ENCODE measurements around the gene FBLN5. TPM values are rescaled to one million over a fixed set of nuclear protein-coding genes. Genes with fewer than 3 reads are reported as not detected.

FBLN5 gene
- total and polyA plus RNA-seq, 4 experiments from 2014 or later, result 7.9 to 23.7 (median 15.8) TPM

GRCh38 chr14:91896419-91896818 is 51.1 kb downstream of the FBLN5 start:
- intact Hi-C loops (cut with micrococcal nuclease), result no loop called here
- Histone ChIP-seq H3K27me3 (ENCODE audit: insufficient read depth, low read length) (no peaks in the 10 kb centered on the region), H3K9me3 (ENCODE audit: control insufficient read depth in 1 of 2, low read length in 2 of 2) (no peaks in the 10 kb centered on the region), H3K4me1 (ENCODE audit: insufficient read depth, low read length) (peaks cover 26% of the 10 kb centered on the region), H3K27ac (ENCODE audit: low read depth, low read length) (no peak overlapping the region), H3K36me3 (ENCODE audit: insufficient read depth, low read length) (no peaks in the 10 kb centered on the region), H3K4me3 (ENCODE audit: low read length in 2 of 2) (no peak overlapping the region)
- Mint-ChIP-seq H3K9me3 (peaks cover 0 to 3% (median 0%) of the 10 kb centered on the region in 8 donors), H3K4me3 (no peak overlapping the region), H3K27ac (no peak overlapping the region), H3K36me3 (no peaks in the 10 kb centered on the region), H3K27me3 (no peaks in the 10 kb centered on the region), H3K4me1 (peaks cover 10 to 39% (median 27%) of the 10 kb centered on the region in 4 donors)
- no peak for DNase-seq
- ChIA-PET CTCF (ENCODE audit: partially characterized antibody) (interaction anchor here (1.1 to 7.9 kb wide), 2 partner anchors 16 to 27 kb away, joined by 3 to 39 read pairs; no protein-coding TSS in a partner anchor), POLR2A (ENCODE audit: partially characterized antibody) (interaction anchor here (0.7 to 1.4 kb wide), 5 partner anchors 9 to 61 kb away, joined by 3 to 5 read pairs (median 4); no protein-coding TSS in a partner anchor)

- H3K9me3 Mint-ChIP-seq, result peaks cover 0 to 3% (median 0%) of the 10 kb centered on the region in 8 donors
- no peaks in the 10 kb centered on the region for H3K9me3 ChIP-seq (ENCODE audit: control insufficient read depth in 1 of 2, low read length in 2 of 2)
- H3K36me3 Mint-ChIP-seq, result no peaks in the 10 kb centered on the region
- ChIA-PET POLR2A (ENCODE audit: partially characterized antibody) (interaction anchor here (1.0 to 7.3 kb wide), 6 partner anchors 8 to 89 kb away, joined by 3 to 86 read pairs (median 3); partner anchors contain the start of gene TC2N), CTCF (ENCODE audit: partially characterized antibody) (interaction anchor here (0.8 to 7.9 kb wide), 5 partner anchors 10 to 54 kb away, joined by 3 to 46 read pairs (median 16); partner anchors contain the start of gene TC2N)
- intact Hi-C loops (cut with micrococcal nuclease), result loop anchor here (5.0 kb wide), 2 partner anchors 56 to 106 kb away; no protein-coding TSS in a partner anchor
- H3K4me3 ChIP-seq (ENCODE audit: low read length in 2 of 2), result no peak overlapping the region
- H3K27ac ChIP-seq (ENCODE audit: low read depth, low read length), result no peak overlapping the region
- H3K27me3 Mint-ChIP-seq, result no peaks in the 10 kb centered on the region
- peak overlapping the region in 4 of 8 donors; percentile 23 to 53 (median 26) for H3K4me3 Mint-ChIP-seq
- H3K27me3 ChIP-seq (ENCODE audit: insufficient read depth, low read length), result no peaks in the 10 kb centered on the region
- peak overlapping the region in 5 of 7 donors; percentile 8 to 62 (median 53) for H3K27ac Mint-ChIP-seq
- DNase-seq, result no peak
- no peaks in the 10 kb centered on the region for H3K36me3 ChIP-seq (ENCODE audit: insufficient read depth, low read length)
- peaks cover 27 to 67% (median 47%) of the 10 kb centered on the region in 4 donors for H3K4me1 Mint-ChIP-seq
- H3K4me1 ChIP-seq (ENCODE audit: insufficient read depth, low read length), result peaks cover 54% of the 10 kb centered on the region
Measured at GRCh38 chr14:91893669-91894068, 53.8 kb downstream of the FBLN5 start.

GRCh38 chr14:91893007-91893406 is 54.5 kb downstream of the FBLN5 start:
- Mint-ChIP-seq H3K27ac (peak overlapping the region in 3 of 7 donors; percentile 9 to 38 (median 36)), H3K4me3 (peak overlapping the region in 2 of 8 donors; percentile 43 to 53), H3K36me3 (no peaks in the 10 kb centered on the region), H3K4me1 (peaks cover 29 to 71% (median 48%) of the 10 kb centered on the region in 4 donors), H3K27me3 (no peaks in the 10 kb centered on the region), H3K9me3 (peaks cover 0 to 3% (median 0%) of the 10 kb centered on the region in 8 donors)
- CTCF ChIA-PET (ENCODE audit: partially characterized antibody), result interaction anchor here (0.8 to 7.9 kb wide), 10 partner anchors 10 to 57 kb away, joined by 3 to 46 read pairs (median 4); partner anchors contain the start of gene TC2N
- peaks cover 54% of the 10 kb centered on the region for H3K4me1 ChIP-seq (ENCODE audit: insufficient read depth, low read length)
- peak in 4 of 5 donors; percentile 30 to 48 (median 41) for DNase-seq
- H3K36me3 ChIP-seq (ENCODE audit: insufficient read depth, low read length), result no peaks in the 10 kb centered on the region
- H3K27ac ChIP-seq (ENCODE audit: low read depth, low read length), result no peak overlapping the region
- intact Hi-C loops (cut with micrococcal nuclease), result loop anchor here (5.0 kb wide), 2 partner anchors 56 to 106 kb away; no protein-coding TSS in a partner anchor
- H3K4me3 ChIP-seq (ENCODE audit: low read length in 2 of 2), result no peak overlapping the region
- H3K27me3 ChIP-seq (ENCODE audit: insufficient read depth, low read length), result no peaks in the 10 kb centered on the region
- POLR2A ChIA-PET (ENCODE audit: partially characterized antibody), result interaction anchor here (0.6 to 7.3 kb wide), 6 partner anchors 8 to 88 kb away, joined by 3 to 86 read pairs (median 3); partner anchors contain the start of gene TC2N
- no peaks in the 10 kb centered on the region for H3K9me3 ChIP-seq (ENCODE audit: control insufficient read depth in 1 of 2, low read length in 2 of 2)

- CTCF ChIA-PET (ENCODE audit: partially characterized antibody), result interaction anchor here (0.9 to 6.2 kb wide), 10 partner anchors 8 to 242 kb away, joined by 3 to 46 read pairs (median 5); partner anchors contain the start of gene TC2N
- peaks cover 29 to 71% (median 48%) of the 10 kb centered on the region in 4 donors for H3K4me1 Mint-ChIP-seq
Measured at GRCh38 chr14:91891721-91892220, 55.7 kb downstream of the FBLN5 start.

GRCh38 chr14:91891101-91891500 is 56.4 kb downstream of the FBLN5 start:
- peaks cover 54% of the 10 kb centered on the region for H3K4me1 ChIP-seq (ENCODE audit: insufficient read depth, low read length)

More at GRCh38 chr14:91891721-91892220, 55.7 kb downstream of the FBLN5 start:
- Histone ChIP-seq H3K9me3 (ENCODE audit: control insufficient read depth in 1 of 2, low read length in 2 of 2) (no peaks in the 10 kb centered on the region), H3K27me3 (ENCODE audit: insufficient read depth, low read length) (no peaks in the 10 kb centered on the region), H3K4me3 (ENCODE audit: low read length in 2 of 2) (no peak overlapping the region), H3K36me3 (ENCODE audit: insufficient read depth, low read length) (no peaks in the 10 kb centered on the region), H3K27ac (ENCODE audit: low read depth, low read length) (no peak overlapping the region), H3K4me1 (ENCODE audit: insufficient read depth, low read length) (peaks cover 54% of the 10 kb centered on the region)
- intact Hi-C loops (cut with micrococcal nuclease), result loop anchor here (2.0 to 5.0 kb wide), 3 partner anchors 25 to 104 kb away; partner anchors contain the start of gene TC2N
- DNase-seq, result no peak
- Mint-ChIP-seq H3K27ac (peak overlapping the region in 4 of 7 donors; percentile 2 to 77 (median 44)), H3K36me3 (no peaks in the 10 kb centered on the region), H3K27me3 (no peaks in the 10 kb centered on the region), H3K4me3 (peak overlapping the region in 3 of 8 donors; percentile 1 to 55 (median 43)), H3K9me3 (no peaks in the 10 kb centered on the region)
- POLR2A ChIA-PET (ENCODE audit: partially characterized antibody), result interaction anchor here (0.9 to 7.3 kb wide), 7 partner anchors 15 to 61 kb away, joined by 3 to 86 read pairs (median 4); partner anchors contain the start of gene TC2N

GRCh38 chr14:91890291-91890749 is 57.2 kb downstream of the FBLN5 start:
- H3K27me3 Mint-ChIP-seq, result no peaks in the 10 kb centered on the region
- Histone ChIP-seq H3K27me3 (ENCODE audit: insufficient read depth, low read length) (no peaks in the 10 kb centered on the region), H3K27ac (ENCODE audit: low read depth, low read length) (no peak overlapping the region), H3K4me3 (ENCODE audit: low read length in 2 of 2) (no peak overlapping the region), H3K4me1 (ENCODE audit: insufficient read depth, low read length) (peaks cover 54% of the 10 kb centered on the region), H3K36me3 (ENCODE audit: insufficient read depth, low read length) (no peaks in the 10 kb centered on the region), H3K9me3 (ENCODE audit: control insufficient read depth in 1 of 2, low read length in 2 of 2) (no peaks in the 10 kb centered on the region)
- peak overlapping the region in 6 of 8 donors; percentile 51 to 81 (median 68) for H3K4me3 Mint-ChIP-seq
- intact Hi-C loops (cut with micrococcal nuclease), result loop anchor here (2.0 to 5.0 kb wide), 3 partner anchors 24 to 103 kb away; partner anchors contain the start of gene TC2N
- no peaks in the 10 kb centered on the region for H3K9me3 Mint-ChIP-seq
- no peak for DNase-seq
- ChIA-PET CTCF (ENCODE audit: partially characterized antibody) (interaction anchor here (1.2 to 6.2 kb wide), 3 partner anchors 16 to 23 kb away, joined by 3 to 46 read pairs (median 10); partner anchors contain the start of gene TC2N), POLR2A (ENCODE audit: partially characterized antibody) (interaction anchor here (1.0 to 7.3 kb wide), 8 partner anchors 13 to 57 kb away, joined by 3 to 86 read pairs (median 6); partner anchors contain the start of gene TC2N)
- peak overlapping the region; percentile 79 to 91 (median 86) for H3K27ac Mint-ChIP-seq
- peaks cover 31 to 64% (median 48%) of the 10 kb centered on the region in 4 donors for H3K4me1 Mint-ChIP-seq
- no peaks in the 10 kb centered on the region for H3K36me3 Mint-ChIP-seq

More at GRCh38 chr14:91891101-91891500, 56.4 kb downstream of the FBLN5 start:
- peak overlapping the region in 2 of 8 donors; percentile 2 to 43 for H3K4me3 Mint-ChIP-seq
- H3K4me3 ChIP-seq (ENCODE audit: low read length in 2 of 2), result no peak overlapping the region
- H3K9me3 Mint-ChIP-seq, result no peaks in the 10 kb centered on the region
- no peaks in the 10 kb centered on the region for H3K9me3 ChIP-seq (ENCODE audit: control insufficient read depth in 1 of 2, low read length in 2 of 2)
- intact Hi-C loops (cut with micrococcal nuclease), result loop anchor here (2.0 to 5.0 kb wide), 3 partner anchors 24 to 104 kb away; partner anchors contain the start of gene TC2N
- H3K27ac ChIP-seq (ENCODE audit: low read depth, low read length), result no peak overlapping the region
- CTCF ChIA-PET (ENCODE audit: partially characterized antibody), result interaction anchor here (0.9 to 6.2 kb wide), 8 partner anchors 8 to 241 kb away, joined by 3 to 46 read pairs (median 8); partner anchors contain the start of gene TC2N
- peak overlapping the region in 6 of 7 donors; percentile 48 to 86 (median 66) for H3K27ac Mint-ChIP-seq
- no peaks in the 10 kb centered on the region for H3K27me3 ChIP-seq (ENCODE audit: insufficient read depth, low read length)
- H3K36me3 Mint-ChIP-seq, result no peaks in the 10 kb centered on the region
- POLR2A ChIA-PET (ENCODE audit: partially characterized antibody), result interaction anchor here (0.9 to 7.3 kb wide), 8 partner anchors 14 to 60 kb away, joined by 3 to 86 read pairs (median 4); partner anchors contain the start of gene TC2N
- no peaks in the 10 kb centered on the region for H3K27me3 Mint-ChIP-seq
- no peak for DNase-seq
- H3K36me3 ChIP-seq (ENCODE audit: insufficient read depth, low read length), result no peaks in the 10 kb centered on the region
- H3K4me1 Mint-ChIP-seq, result peaks cover 29 to 67% (median 49%) of the 10 kb centered on the region in 4 donors
